Stimulated activated CD8-positive, alpha-beta memory T cell treated with anti-CD3 and anti-CD28 coated beads, Interleukin-7, amount 100 ng/mL, for 4 hours (primary cell): ENCODE results near the gene ZMIZ2.
"Not testable (repeated sequence)": the region's sequence is repeated elsewhere in the genome, so short reads cannot be mapped to it uniquely, and the experiment has no call there.

Source experiments
- DNase-seq, 2 donors: peaks; one replicate each; pipeline ENCODE4 v3.0.0-alpha.2; 2020; ENCODE audit warnings: low read depth in 2 of 2

Gene ZMIZ2

DNA sequence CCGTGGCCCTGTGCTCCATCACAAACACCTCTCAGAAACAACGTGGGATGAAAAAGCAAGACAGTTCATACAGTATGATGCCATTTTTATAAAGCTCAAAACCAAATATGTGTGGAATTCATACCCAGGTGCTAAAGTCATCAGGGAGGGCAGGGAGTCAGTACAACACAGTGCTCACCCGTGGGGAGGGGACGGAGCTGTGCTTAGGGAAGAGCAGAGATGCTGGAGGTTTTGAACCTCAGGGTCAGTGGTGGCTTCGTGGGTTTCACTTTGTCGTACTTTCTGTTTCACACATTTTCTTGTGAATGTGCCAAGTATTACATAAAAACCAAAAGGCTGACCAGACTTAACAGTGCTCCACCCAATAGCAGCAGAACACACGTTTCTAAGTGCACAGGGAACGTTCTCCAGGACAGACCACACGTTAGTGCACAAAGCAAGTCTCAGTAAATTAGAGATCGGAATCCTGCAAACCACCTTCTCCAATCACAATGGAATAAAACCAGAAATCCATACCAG is 21.2 kb downstream of the ZMIZ2 start:
- DNase-seq, result no peak

DNA sequence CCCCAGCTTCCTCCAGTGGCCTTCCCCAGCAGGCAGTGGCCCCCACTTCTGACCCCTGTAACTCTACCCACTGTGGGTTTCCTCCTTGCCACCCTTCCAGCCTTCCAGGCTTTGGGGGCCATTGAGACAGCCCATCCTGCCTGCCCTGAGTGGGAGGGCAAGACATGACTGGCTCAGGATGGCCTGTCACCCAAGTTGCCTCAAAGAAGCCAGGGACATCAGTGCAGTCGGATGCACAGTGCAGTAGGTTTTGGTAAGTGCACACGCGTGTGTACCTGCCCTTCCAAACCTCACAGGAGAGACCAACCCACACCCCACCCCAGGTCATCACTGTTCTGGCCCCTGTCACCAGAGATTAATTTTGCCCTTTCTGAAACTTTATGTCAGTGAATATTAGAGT is 22.7 kb downstream of the ZMIZ2 start:
- DNase-seq, result no peak

GRCh38 chr7:44772440-44772839 is 23.8 kb downstream of the ZMIZ2 start:
- DNase-seq, result no peak

DNA sequence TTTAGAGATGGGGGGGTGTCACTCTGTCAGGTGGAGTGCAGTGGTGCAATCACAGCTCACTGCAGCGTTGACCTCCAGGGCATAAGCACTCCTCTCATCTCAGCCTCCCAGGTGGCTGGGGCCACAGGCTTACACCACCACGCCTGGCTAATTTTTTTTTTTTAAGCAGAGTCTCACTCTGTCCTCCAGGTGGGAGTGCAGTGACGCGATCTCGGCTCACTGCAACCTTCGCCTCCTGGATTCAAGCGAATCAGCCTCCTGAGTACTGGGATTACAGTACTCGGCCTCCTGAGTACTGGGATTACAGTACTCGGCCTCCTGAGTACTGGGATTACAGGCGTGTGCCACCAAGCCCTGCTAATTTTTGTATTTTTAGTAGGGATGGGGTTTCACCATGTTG is 24.2 kb downstream of the ZMIZ2 start:
- DNase-seq, result no peak

DNA sequence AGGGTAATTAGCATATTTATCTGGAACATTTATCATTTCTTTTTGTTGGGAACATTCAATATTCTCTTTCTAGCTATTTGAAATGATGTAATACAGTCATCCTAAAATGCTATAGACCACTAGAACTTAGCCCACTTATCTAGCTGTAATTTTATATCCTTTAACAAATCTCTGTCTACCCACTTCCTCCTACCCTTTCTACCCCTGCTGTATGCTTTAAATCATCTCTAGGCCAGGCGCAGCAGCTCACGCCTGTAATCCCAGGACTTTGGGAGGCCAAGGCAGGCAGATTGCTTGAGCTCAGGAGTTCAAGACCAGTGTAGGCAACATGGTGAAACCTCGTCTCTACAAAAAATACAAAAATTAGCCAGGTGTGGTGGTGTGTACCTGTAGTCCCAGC is 25.8 kb downstream of the ZMIZ2 start:
- not testable (repeated sequence) for DNase-seq

- DNase-seq, result no peak
These were observed 26.9 kb downstream of the ZMIZ2 start for GRCh38 chr7:44775383-44776107.

GRCh38 chr7:44776211-44776610 is 27.6 kb downstream of the ZMIZ2 start:
- DNase-seq, result no peak

GRCh38 chr7:44782460-44782859 is 33.8 kb downstream of the ZMIZ2 start:
- no peak for DNase-seq

- no peak for DNase-seq
These were observed 34.8 kb downstream of the ZMIZ2 start for GRCh38 chr7:44783407-44783806.

DNA sequence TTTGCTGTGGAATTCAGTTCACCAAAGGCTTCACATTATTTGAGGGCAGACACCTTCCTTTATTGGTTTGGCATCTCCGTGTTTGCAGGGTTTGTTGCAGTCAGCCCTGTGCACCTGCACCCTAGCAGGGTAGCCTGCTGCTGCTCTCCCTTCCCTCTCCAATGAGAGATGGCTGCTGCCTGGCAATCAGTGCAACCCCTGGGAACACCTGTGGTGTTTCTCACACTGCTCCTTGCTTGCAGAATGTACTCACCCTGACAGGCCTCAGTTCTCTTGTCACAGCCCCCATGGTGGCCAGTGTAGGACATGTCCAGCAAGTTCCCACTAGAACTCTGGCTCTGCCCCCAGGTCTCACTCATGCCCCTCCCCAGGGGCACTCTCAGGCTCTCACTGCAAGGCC is 35.7 kb downstream of the ZMIZ2 start:
- DNase-seq, result no peak

DNA sequence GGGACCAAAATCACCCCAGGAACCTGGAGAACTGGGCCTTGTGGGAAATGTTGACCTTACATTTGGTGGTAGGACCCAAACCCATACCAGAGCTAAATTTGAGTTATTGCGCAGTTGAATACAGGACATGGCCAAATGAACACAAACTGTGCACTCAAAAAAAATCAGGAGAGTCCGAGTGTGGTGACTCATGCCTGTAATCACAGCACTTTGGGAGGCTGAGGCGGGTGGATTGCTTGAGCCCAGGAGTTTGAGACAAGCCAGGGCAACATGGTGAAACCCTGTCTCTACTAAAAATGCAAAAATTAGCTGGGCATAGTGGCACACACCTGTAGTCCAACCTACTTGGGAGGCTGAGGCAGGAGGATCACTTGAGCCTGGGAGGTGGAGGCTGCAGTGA is 36.6 kb downstream of the ZMIZ2 start:
- DNase-seq, result not testable (repeated sequence)

- DNase-seq, result no peak
These were observed 38.4 kb downstream of the ZMIZ2 start for GRCh38 chr7:44787041-44787440.

DNA sequence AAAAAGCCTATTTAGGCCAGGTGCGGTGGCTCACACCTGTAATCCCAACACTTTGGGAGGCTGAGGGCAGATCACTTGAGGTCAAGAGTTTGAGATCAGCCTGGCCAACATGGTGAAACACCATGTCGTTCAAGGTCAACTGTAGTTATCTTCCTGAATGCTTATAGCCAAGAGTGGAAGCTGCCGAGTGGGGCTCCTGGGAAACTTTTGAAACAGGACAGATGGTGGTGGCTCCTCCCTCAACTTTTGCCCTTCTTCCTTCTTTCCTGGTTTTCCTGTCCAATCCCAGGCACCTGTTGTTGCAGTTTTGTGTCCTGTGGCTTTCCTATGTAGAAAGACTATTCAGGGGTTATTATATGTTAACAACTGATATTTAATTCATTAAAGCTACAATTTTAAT is 39.1 kb downstream of the ZMIZ2 start:
- DNase-seq, result no peak

GRCh38 chr7:44789990-44790389 is 41.3 kb downstream of the ZMIZ2 start:
- DNase-seq, result no peak

GRCh38 chr7:44791278-44792219 is 42.9 kb downstream of the ZMIZ2 start:
- no peak for DNase-seq

GRCh38 chr7:44793919-44794318 is 45.3 kb downstream of the ZMIZ2 start:
- no peak for DNase-seq

- no peak for DNase-seq
These were observed 45.7 kb downstream of the ZMIZ2 start for GRCh38 chr7:44794331-44794730.

DNA sequence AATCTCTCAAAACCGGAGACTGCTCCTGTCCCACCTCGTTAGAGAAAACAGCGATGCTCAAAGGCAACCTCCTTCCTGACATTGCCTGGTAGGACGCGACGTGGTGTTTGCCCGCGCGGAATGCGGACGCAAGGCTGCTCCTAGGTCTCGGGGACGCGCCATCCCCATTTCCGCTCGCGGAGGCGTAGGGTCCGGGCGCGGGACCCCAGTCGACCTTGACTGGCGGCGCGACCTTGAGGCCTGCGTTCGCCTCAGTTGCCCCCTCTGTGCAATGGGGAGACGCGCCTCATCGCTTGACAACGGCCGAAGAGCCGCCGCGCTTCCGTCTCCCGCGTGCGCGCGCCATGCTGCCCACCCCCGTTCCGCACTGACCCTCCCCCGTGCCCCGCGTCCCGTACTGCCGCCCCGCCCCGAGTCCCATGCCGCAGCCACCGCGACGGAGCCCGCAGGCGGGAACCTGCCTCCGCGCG is 47.4 kb downstream of the ZMIZ2 start:
- DNase-seq, result peak in 1 of 2 donors; percentile 7

- DNase-seq, result peak; percentile 98
These were observed 48.1 kb downstream of the ZMIZ2 start, which contains the start of gene PPIA for GRCh38 chr7:44796504-44797328. Gene PPIA, plus strand, starts transcription at chr7:44796681. Its CDS starts 44 bp downstream, at chr7:44796725.

DNA sequence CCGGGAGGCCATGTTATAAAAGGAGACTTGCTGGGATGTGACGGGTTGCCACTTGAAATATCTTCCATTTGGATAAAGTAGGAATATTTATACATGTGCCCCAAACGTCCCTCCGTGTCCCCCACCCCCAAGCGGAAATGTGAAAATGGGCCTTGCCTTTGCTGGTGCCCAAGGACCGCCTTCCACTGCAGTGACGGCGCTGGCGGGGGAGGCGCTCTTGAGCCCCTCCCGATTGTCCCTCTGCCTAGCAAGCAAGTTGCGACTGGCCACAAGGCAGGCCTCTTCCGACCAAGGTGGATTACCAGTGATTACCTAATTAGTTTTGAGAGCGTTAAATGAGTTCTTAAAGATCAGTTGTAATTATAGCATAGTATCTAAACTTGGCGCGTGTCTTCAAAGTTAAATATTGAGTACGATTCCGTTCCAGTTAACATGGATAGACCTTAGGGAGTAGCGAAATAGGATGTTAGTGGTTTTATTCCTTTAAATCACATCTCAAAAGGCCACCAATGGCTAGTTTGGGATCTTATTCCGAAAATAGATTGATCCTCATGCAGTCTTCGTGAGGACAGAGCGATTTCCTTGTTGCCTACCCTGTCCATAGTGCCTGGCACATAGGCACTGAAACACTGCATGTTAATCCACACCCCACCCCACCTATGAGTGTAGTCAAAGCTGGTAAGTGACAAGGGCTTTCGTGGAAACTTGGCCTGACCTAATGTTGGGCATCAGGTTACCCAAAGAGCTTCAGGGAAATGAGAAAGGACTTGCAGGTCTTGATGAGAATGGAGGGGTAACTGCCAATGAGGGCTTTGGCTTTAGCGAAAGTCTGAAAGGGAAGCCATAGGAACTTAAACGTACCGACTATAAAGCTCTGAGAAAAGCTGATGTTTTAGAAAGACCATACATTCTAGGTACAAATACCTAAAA is 48.9 kb downstream of the ZMIZ2 start:
- peak; percentile 71 to 79 for DNase-seq
